Right renal cortex interstitium (tissue), 3 donors: ENCODE measurements around the gene PRCC. TPM values are rescaled to one million over a fixed set of nuclear protein-coding genes. Genes with fewer than 3 reads are reported as not detected.
A peak's percentile ranks its signal among the peaks of the same experiment; 100 is the strongest.

Experiments used
- DNase-seq, 3 donors: peaks; one replicate each; pipeline ENCODE4 v3.0.0-alpha.2; 2013; ENCODE audit warnings: low read depth in 3 of 3, low spot score in 2 of 3
- polyA plus RNA-seq, 3 donors: library from polyadenylated mRNA; unstranded; fragments of 120-200 nt; gene quantifications; one replicate each; pipeline ENCODE4 v1.2.1, GENCODE V29; 2013; ENCODE audit not compliant: insufficient read length in 3 of 3

The PRCC gene
- polyA plus RNA-seq, 3 donors, result 106 to 121 (median 109) TPM

DNA sequence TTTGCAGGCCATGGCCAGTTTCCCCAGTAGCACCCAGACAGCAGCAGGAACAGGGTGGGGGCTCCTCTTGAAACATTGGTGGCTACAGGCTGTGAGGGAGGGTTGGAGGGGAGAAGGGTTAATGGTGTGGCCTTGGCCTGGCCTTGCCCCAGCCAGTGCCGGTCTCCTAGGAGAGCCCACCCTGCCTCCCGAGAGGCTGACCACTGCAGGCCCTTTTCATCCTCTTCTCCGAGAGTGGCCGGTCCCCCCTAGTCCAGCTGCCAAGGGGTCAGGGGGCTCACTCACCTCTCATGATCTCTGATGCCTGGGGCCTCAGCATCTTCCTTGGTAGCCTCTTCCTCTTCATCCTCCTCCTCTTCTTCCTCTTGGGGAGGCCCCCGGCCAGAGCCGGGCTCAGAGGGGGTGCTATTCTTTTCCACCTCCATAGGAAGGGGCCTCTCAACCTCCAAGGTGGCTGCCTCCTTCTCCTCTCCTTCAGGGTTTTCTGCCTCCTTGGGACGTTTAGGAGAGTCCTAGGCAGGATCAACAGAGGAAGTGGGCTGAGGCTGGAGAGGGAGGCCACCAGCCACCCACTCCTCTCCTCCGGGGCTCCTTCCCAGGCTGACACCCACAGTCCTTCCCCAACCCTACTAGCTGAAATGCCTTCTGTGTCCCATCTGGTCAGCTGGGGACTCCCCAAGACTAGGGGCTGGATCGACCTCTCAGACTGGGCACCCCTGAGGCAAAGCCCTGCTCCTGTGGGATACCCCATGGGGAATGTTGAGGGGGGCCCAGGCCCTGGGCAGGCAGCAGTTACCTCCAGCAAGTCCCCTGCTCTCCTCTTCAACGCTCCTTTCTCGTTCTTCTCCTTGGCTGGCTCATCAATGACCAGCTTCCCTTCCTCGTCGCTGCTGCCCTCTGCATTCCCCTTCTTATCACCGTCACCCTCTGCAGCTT is 23.7 kb upstream of the PRCC start:
- DNase-seq, result no peak

DNA sequence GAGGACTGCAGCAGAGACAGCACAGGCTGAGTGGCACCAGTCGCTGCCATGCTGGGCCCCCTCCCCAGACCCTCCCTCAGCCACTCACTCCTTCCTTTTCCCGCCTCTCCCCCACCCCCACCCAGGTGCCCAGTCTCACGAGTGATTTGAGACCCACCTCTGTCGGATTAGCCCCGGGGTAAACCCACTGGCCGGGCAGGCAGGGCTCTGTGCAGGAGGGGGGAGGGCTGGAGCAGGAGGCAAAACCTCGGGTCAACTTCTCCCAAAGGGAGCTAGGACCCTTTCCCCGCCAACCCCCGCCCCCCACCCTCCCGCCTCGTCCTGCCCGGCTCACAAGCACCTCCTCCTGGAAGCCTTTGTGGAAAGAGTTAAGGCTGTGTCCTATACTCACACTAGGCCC is 23.0 kb upstream of the PRCC start:
- DNase-seq, result no peak

DNA sequence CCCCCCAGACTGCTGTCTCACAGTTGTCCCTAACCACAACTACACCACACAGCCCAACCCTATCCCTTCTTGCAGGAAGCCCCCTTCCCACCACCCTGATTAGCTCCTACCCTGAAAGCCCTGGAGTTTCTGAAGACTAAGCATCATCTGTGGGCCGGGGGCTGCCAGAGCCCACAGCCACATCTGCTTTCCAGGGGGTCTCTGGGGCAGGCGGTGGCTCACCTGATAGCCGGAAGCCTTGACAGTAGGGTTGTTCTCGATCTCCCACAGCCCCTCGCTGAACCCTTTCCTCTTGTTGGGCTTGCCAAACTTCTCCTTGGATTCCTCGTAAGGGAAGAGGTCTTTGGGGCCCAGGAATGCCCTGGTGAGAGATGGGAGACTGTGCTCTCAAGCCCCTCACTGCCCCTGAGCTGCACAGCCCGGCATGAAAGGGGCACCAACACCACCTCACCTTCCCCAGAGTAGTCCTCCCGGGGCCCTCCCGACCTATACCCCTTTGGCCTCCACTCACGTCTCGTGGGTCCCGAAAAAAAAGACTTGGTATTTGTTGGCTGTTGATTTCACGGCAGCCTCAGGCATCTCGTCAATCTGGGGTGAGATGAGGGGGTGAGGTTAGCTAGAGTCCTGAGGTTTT is 22.4 kb upstream of the PRCC start:
- no peak for DNase-seq

DNA sequence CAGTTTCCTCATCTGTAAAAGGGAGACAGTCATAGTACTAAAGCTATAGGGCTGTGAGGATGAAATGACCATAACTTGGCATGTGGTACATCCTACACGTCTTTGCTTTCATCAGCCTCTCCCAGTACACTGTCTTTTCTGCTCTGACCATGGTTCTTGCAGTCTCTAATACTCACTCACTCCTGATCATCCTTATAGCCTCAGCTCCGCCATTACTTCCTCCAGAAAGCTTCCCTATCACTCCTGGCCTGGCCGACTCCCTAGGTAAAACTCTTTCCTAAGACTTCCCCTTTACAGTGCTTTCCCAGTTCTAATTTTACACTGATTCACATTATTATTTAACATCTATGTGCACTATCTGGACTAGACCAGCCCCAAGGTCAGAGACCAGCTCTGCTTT is 21.5 kb upstream of the PRCC start:
- DNase-seq, result no peak

DNA sequence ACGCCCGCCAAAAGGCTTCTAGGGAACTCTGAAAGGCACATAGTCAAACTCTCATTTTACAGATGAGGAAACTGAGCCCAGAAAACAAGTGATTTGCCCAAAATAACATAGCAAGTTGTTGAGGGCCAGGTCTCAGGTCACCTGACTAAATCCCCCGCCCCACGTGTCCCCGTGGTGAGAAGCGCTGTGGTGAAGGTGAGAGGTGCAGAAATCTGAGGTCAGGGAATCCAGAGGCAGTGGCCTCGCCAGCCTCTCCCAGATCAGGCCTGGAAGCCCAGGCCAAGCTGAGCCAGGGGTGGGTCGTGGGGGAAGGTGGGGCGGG is 21.0 kb upstream of the PRCC start:
- DNase-seq, result no peak

DNA sequence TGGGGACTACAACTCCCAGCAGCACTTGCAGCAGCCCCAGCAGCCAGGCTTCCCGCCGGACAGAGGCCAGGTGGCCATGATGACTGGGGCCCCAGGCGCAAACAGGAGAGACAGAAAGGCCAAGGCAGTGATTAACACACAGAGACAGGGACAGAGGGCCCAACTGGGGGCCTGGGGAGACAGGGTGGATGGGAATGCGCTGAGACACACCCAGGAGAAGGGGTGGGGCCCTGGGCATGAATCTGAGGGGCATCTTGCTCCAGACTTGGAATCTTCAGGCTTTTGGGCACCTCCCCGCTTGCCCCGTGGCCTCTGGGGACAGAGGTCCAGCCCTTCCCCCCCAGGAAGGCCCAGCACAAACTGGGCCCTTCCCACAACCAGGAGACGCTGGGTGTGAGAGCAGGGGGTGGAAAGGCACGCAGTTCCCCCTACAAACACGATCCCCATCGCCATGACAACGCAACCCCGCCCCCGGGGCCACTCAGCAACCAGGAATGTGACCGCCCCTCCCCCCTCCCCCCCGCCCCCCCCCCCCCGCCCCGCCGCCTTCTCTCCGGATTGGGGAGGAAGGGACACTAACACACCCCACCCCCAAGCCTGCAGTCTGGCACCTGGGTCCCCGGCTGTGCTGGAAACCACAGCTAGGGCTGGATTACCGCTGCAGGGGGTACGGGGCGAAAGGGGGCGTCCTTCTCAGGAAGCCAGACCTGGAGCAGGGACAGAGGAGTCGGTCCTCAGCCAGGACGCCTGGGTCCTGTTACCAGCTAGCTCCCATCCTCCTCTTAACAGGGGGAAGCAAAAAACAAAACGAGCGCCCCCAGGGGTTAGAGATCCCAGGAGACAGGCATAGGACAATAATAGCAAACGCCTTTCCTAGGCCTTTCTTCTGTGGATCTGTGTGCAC is 20.4 kb upstream of the PRCC start:
- no peak for DNase-seq

DNA sequence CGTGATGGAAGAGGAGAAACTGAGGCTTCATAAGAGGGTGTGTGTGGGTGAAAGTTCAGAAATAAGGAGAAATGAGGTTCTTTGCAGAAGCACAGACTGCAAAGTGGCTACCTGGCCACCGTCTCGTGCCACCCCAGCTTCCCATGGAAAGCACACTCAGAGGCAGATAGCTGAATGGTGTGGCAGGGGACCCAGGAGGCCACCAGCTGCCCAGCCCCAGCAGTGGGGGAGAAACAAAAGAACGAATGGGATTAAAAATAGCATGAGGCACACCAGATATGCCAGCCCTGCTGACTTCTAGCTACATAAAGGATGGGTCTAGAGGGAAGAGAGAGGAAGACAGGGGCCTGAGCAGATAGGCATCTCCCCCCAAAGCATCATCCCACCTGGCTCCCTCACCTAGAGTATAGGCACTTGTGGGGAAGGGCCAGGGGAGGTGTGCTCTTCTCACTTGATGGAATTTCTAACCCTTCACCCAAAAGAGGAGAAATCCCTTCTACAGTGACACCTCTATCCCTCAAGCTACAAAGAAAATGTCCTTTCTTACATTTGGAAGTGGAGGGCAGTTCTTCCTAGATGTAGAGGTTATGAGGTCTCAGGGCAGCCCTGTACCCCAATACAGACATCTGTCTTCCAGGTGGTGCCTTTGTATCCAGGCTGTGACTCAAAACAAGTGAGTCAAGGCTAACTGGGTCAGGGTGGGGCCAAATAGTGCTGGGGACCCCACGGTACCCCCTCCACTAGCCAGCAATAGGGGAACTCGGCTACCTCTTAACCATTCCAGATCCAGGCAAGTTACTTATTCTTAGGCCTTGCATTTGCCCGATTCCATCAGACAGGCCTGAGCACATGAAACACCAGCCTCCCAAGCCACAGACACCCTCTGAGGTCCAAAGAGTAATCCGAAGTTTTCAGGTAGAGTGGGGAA is 19.3 kb upstream of the PRCC start:
- DNase-seq, result no peak

DNA sequence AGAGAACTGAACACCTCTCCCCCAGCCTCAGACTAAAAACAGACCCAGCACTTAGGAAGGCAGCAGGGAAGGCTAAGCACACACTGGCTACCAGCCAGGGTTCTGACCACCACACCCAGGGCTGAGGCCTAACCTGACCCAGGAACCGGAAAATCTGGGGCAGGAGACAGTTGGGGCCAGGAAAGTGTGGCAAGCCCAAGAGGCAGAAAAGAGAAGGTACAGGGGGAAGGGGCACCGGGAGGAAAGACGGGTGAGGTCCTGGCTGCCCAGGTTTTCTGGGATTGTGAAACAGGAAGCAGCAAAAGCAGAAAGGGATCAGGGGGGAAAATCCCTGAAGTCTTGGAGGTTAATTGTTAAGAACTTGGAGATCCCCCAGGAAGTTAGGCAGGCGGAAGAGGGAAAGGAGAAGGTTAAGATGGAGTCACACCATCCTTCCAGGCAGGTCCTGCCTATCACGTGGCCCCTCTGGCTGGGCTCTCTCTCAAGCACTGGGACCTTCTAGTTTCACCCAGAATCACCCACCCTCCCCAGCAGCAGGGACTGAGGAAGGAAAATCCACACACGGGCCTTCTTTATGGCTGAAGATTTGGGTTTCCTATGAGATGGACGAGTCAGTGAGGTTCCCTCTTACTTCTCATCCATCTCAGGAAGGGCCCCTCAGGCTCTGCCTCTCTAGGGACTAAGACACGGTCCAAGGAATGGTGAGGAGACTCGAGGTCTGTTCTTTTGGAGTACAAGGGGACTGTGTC is 18.5 kb upstream of the PRCC start:
- no peak for DNase-seq

DNA sequence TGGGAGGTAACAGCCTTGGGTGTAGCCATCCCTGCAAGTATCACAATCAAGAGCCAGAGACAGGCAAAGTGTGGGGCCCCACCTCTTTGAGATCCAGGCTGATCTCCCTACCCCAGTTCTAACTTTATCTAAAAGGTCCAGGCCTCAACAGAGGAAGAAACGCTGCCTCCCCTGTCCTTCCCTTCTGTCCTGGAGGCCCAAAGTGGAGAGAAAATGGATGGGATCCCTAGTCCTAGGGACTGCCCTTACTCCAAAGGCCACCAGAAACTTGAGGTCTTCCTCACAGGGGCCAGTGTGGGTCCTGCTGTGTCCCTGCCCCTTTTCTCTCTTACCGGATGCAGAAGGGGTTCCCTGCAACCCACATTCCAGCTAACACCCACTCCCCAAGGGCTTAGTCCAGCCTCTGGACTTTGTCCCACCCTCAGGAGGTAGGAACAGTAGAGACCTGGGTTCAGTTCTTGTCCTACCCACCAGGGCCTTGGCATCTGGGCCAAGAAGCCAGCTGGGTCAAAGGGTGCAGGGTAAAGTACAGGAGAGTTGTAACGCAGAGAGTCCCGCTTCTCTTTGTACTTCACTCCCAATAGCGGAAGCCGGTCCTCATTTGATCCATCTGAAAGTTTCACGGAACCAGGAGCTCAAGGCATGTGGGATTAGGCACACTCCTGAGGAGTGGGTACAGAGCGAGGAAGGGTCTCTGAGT is 17.8 kb upstream of the PRCC start:
- no peak for DNase-seq

DNA sequence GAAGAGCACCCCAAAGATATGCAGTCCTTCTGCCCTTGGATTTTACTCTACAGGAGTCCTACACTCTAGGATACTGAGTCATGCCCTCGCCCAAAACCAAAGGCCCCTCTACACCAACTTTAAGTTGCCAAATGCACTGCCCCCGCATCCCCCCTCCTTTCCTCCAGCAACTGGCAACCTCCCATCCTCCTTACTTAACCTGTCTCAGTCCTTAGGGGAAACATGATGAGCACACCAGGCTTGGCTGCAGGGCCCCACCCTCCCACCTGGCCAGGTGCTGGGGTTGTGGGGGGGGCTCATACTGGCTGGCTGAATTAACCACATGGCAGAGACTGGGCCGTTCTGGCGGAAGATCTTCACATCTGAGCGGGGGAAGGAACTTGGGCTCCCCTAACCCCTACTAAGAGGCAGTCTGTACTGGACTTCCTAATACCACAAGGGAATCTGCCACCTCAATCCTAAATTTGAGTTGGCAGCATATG is 17.1 kb upstream of the PRCC start:
- no peak for DNase-seq

DNA sequence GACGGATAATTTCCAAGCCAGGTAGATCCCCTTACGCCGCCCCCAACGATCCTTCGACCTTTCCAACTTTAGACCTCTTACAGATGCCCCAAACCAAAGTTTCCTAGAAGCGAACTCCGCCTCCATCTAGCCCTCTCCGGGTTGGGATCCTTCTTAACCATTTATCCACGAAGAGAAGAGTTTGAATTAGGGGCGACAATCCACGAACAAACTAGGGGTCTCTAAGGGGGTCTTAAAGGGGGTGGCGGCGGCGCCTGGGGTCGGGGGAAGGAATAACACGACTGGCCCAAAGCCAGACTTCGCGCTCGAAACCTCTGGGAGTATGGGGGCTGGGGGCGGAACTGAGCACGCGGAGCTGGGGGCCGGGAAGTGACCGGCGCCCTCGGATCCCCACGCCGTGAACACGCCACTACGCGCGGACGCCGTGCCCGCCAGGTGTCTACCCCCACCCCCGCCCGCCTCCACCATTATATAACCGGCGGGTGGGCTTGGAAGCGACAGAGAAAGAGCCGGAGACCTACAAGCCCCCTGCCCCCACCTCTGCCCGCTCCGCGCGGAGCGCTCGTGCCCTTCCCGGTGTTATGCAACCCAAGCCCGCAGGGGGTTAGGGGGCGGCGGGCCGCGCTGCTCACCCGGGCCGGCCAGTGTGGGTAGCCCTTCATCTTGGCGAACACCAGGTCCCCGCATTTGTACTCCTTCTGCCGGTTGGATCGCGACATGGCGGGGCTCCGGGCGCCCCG is 16.5 kb upstream of the PRCC start:
- no peak for DNase-seq

DNA sequence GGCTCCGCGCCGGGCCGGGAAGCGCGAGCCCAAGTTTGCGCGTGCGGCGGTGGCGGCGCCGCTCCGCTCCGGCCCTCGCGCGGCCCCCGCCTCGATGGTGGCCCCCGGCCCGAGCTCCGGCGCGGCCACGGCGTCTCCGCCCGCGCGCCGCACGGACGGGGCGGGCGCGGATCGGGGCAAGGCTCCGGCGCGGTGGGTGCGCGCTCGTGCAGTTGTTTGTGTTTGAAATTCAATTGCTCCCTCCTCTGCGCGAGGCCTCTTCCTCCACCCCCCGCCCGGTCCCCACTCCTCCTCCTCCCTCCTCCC is 15.9 kb upstream of the PRCC start, which contains the start of gene HDGF:
TSS of gene HDGF (minus strand) at position 225 of the 306 bp plus-strand sequence. CDS start 246 bp downstream, outside the sequence.
- DNase-seq, result no peak

DNA sequence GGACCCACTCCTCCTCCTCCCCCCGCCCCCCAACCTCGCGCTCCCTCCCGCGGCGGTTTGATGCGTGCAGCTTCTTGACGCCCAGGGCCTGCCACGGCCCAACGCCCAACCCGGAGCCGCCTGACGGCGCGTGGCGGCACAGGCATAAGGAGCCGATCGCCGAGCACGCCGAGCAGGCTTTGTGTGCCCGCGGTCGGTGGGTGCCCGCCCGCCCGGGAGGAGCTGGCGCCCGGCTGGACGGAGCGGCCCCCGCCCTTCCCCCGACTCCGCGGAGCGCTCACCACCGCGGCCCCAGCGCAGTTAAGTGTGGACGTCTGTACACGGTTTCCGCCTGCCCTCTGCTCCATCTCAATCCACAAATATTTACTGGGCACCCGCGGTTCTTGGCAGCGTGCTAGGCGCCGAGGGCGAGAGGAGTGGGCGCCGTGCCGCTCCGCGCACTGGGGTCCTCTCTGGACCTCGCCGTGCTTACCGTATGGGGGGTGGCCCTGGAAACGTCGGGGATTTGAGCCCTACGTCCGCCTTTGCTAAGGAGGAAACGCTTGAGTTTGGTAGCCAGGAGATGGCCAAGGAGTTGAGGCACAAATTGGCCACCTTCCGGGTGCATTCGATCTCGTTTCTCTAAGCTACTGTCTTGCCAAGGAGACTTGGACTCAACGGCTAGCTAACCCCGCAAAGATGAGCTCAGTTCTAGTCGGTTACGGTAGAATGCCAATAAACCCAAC is 15.4 kb upstream of the PRCC start:
- peak in 2 of 3 donors; percentile 86 to 93 for DNase-seq

DNA sequence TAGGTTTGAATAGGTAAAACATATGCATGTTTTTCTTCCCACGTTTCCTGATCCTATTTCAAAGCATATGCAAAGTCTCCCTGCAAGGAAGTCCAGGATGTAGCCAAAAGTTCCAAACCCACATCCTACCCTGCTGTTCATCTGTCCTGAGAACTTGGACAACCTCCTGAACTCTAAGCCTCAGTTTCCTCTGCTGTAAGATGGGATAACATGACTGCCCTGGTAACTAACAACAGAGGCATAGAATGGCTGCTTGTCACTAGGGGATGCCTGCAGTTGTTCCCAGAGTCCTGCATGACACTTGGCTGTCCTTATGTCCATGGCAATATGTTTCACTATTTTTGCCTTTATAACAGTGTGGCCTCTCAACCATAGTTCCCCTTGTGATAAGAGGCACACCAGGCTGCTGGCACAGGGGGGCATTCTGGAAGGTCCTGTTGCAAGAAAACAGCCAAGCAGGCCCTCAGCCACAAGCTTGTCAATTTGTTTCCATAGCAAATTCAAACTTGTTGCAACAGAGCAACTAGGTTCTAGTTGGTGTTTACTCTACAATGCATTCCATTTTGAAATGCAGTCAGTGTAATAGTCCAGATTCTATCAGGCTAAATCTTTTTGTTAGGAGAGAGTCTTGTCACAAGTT is 14.4 kb upstream of the PRCC start:
- DNase-seq, result no peak

DNA sequence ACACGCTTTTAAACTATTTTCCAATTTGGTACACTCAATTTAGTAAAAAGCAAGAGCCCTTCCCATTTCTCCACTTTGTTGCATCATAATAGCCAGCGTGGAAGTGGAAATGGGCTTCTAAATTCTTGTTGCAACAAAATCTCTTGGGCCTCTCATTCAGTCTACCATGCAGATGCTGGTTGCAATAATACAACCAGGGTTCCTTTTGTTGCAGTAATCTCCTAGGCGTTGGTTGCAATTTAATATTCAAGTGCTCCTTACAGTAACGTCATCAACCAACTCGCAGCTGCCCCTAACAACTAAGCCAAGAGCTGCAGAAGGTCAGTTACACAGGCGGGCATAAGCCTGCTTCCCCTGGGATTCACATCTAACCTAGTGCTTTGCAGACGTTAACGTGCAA is 13.1 kb upstream of the PRCC start:
- DNase-seq, result no peak

DNA sequence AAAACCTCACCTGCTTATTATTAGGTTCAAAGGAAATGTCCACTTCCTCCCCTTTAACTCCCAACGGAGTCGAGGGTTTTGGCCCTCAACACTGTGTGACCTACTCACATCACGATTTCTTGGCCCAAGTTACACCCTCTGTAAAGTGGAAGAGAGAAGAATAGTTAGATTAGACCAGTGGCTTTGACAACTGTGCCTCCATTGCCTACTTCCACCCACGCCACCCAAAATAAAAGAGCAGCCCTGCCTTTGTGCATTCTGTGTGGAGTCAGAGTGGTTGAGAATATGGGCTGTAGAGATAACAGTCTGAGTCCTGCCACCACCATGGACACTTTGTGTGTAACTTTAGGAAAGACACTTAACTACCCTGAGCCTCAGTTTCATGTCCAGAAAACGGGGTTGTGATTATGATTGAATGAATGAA is 11.8 kb upstream of the PRCC start:
- no peak for DNase-seq

DNA sequence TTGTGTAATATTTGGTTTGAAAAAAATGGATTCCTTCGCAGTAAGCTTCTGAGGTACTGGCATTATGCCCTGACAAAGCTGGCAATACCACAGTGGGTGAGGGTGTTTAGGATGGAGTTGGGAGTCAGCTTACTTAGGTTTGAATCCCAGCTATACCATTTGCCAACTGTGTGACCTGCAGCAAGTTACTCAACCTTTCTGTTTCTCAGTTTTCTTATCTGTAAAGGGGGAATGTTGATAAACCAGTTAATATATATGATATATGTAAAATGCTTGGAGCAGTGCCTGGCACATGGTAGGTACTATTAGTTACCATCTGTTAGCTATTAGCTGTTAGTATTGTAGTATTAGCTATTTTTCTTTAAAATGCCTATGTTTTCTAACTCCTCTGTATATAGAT is 11.0 kb upstream of the PRCC start:
- DNase-seq, result no peak
